ENCODE measurements around the gene SMIM20.

SMIM20 gene

DNA sequence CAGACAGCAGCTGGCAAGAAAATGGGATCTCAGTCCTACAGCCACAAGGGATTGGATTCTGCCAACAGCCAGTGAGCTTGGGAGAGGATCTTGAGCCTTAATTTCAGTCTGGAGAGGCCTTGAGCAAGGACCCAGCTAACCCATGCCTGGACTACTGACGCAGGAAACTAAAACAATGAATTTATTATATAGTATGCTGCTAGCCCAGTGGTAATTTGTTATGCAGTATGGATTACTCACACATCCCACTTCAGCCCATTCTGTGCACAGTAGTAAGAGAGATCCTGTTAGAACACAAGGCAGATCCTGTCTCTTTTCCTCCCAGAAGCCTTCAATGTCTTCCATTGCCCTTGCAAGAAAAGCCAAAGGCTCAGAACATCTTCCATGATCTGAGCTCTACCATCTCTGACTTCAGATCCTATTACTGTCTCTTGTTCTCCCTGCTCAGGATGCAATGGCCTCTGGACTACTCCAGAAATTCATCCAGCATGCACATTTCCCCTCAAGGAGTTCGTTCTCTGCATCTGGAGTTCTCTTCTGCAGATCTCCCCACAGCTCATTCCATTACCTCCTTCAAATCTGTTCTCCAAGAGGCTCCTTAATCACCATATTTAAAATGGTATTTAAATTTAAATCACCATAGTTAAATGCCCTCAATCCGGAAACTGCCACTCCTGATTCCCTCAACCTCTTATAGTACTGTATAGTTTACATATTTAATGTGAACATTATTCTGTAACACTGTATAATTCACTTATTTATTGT, 27.6 kb downstream of the SMIM20 start:
- TF ChIP-seq, protein P1, sequence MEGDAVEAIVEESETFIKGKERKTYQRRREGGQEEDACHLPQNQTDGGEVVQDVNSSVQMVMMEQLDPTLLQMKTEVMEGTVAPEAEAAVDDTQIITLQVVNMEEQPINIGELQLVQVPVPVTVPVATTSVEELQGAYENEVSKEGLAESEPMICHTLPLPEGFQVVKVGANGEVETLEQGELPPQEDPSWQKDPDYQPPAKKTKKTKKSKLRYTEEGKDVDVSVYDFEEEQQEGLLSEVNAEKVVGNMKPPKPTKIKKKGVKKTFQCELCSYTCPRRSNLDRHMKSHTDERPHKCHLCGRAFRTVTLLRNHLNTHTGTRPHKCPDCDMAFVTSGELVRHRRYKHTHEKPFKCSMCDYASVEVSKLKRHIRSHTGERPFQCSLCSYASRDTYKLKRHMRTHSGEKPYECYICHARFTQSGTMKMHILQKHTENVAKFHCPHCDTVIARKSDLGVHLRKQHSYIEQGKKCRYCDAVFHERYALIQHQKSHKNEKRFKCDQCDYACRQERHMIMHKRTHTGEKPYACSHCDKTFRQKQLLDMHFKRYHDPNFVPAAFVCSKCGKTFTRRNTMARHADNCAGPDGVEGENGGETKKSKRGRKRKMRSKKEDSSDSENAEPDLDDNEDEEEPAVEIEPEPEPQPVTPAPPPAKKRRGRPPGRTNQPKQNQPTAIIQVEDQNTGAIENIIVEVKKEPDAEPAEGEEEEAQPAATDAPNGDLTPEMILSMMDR (IDR thresholded peaks at IDR 0.05; ENCODE audit: borderline replicate concordance, extremely low read depth, low read length, poor library complexity, severe bottlenecking) = no peak
- TF ChIP-seq EZH2 (IDR thresholded peaks at IDR 0.05; ENCODE audit: borderline replicate concordance, low read depth, low read length, severe bottlenecking) = no peak

GRCh38 chr4:25943312-25943711, 29.3 kb downstream of the SMIM20 start:
- no peaks in the 10 kb centered on the region for H3K79me2 ChIP-seq (ENCODE audit: insufficient read depth, low read length)
- DNase-seq (no peak), ATAC-seq (ENCODE audit: insufficient read depth, low read depth) (no peak)
- H4K20me1 ChIP-seq (ENCODE audit: insufficient read depth, low read length) = no peaks in the 10 kb centered on the region
- H3K27ac ChIP-seq (ENCODE audit: low read length) = no peak overlapping the region
- TF ChIP-seq EZH2 (IDR thresholded peaks at IDR 0.05; ENCODE audit: borderline replicate concordance, low read depth, low read length, severe bottlenecking) = no peak
- TF ChIP-seq, protein P1 (IDR thresholded peaks at IDR 0.05; ENCODE audit: borderline replicate concordance, extremely low read depth, low read length, poor library complexity, severe bottlenecking) = no peak
- no peak overlapping the region for H3K4me3 ChIP-seq (ENCODE audit: low read depth in 1 of 2, low read length in 2 of 2)
- no peak overlapping the region for H2AFZ ChIP-seq (ENCODE audit: low read depth, low read length)
- no peak overlapping the region for H3K9ac ChIP-seq (ENCODE audit: low read depth, low read length)
- no peaks in the 10 kb centered on the region for H3K9me3 ChIP-seq (ENCODE audit: insufficient read depth, low read length, severe bottlenecking)
- no peaks in the 10 kb centered on the region for H3K27me3 ChIP-seq (ENCODE audit: insufficient read depth, low read length, poor library complexity)
- no peaks in the 10 kb centered on the region for H3K36me3 ChIP-seq (ENCODE audit: insufficient read depth, low read length)
- H3K4me2 ChIP-seq (ENCODE audit: insufficient read depth, low read length) = no peak overlapping the region
- H3K4me1 ChIP-seq (ENCODE audit: insufficient read depth, low read length) = no peaks in the 10 kb centered on the region

More for the DNA sequence above, 27.6 kb downstream of the SMIM20 start:
- Histone ChIP-seq H4K20me1 (ENCODE audit: insufficient read depth, low read length) (no peaks in the 10 kb centered on the region), H3K36me3 (ENCODE audit: insufficient read depth, low read length) (no peaks in the 10 kb centered on the region), H3K4me1 (ENCODE audit: insufficient read depth, low read length) (no peaks in the 10 kb centered on the region), H3K9ac (ENCODE audit: low read depth, low read length) (no peak overlapping the region), H3K4me2 (ENCODE audit: insufficient read depth, low read length) (no peak overlapping the region), H2AFZ (ENCODE audit: low read depth, low read length) (no peak overlapping the region), H3K9me3 (ENCODE audit: insufficient read depth, low read length, severe bottlenecking) (no peaks in the 10 kb centered on the region), H3K79me2 (ENCODE audit: insufficient read depth, low read length) (no peaks in the 10 kb centered on the region), H3K4me3 (ENCODE audit: low read depth in 1 of 2, low read length in 2 of 2) (no peak overlapping the region), H3K27ac (ENCODE audit: low read length) (no peak overlapping the region), H3K27me3 (ENCODE audit: insufficient read depth, low read length, poor library complexity) (no peaks in the 10 kb centered on the region)
- no peak for DNase-seq
- no peak for ATAC-seq (ENCODE audit: insufficient read depth, low read depth)

DNA sequence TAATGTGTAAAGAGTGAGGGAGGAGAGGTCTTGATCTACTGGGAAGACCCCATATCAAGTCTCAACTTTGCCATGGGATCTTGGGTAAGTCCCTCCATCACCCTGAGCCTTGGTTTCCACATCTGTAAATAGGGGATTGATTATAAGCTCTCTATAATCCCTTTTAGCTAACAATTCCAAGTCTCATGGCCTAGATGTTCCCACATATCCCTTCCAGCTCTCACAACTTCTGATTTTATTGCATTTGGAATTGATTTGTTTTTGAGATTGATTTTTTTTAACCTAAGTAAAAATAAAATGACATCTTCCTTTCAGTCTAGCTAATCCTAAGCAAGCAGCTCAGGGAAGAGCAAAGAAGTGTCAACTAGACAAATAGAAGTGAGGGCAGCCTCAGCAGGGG, 29.8 kb downstream of the SMIM20 start:
- no peaks in the 10 kb centered on the region for H3K9me3 ChIP-seq (ENCODE audit: insufficient read depth, low read length, severe bottlenecking)
- ATAC-seq (ENCODE audit: insufficient read depth, low read depth) (no peak), DNase-seq (no peak)
- no peaks in the 10 kb centered on the region for H3K27me3 ChIP-seq (ENCODE audit: insufficient read depth, low read length, poor library complexity)
- H3K4me2 ChIP-seq (ENCODE audit: insufficient read depth, low read length) = no peak overlapping the region
- no peak overlapping the region for H2AFZ ChIP-seq (ENCODE audit: low read depth, low read length)
- no peaks in the 10 kb centered on the region for H4K20me1 ChIP-seq (ENCODE audit: insufficient read depth, low read length)
- no peaks in the 10 kb centered on the region for H3K4me1 ChIP-seq (ENCODE audit: insufficient read depth, low read length)
- H3K27ac ChIP-seq (ENCODE audit: low read length) = no peak overlapping the region
- TF ChIP-seq, protein P1 (IDR thresholded peaks at IDR 0.05; ENCODE audit: borderline replicate concordance, extremely low read depth, low read length, poor library complexity, severe bottlenecking) = no peak
- no peak for TF ChIP-seq EZH2 (IDR thresholded peaks at IDR 0.05; ENCODE audit: borderline replicate concordance, low read depth, low read length, severe bottlenecking)
- H3K4me3 ChIP-seq (ENCODE audit: low read depth in 1 of 2, low read length in 2 of 2) = no peak overlapping the region
- no peaks in the 10 kb centered on the region for H3K36me3 ChIP-seq (ENCODE audit: insufficient read depth, low read length)
- H3K9ac ChIP-seq (ENCODE audit: low read depth, low read length) = no peak overlapping the region
- no peaks in the 10 kb centered on the region for H3K79me2 ChIP-seq (ENCODE audit: insufficient read depth, low read length)
